GM23248 (cell line): ENCODE data around the gene SYNGR3.

Experiments
- EZH2 ChIP-seq: fragments of 200-600 bp; sonication (generic); IDR thresholded peaks from 2 replicates; pipeline ENCODE4 v1.6.1; 2018; ENCODE audit warnings: antibody characterized with exemption, mild to moderate bottlenecking; ENCODE audit not compliant: insufficient read depth, poor library complexity, severe bottlenecking
- EZH2phosphoT487 ChIP-seq: fragments of 200-600 bp; sonication (generic); IDR thresholded peaks from 2 replicates; pipeline ENCODE4 v1.6.1; 2018; ENCODE audit warnings: antibody characterized with exemption, moderate library complexity, mild to moderate bottlenecking, low read depth; ENCODE audit not compliant: insufficient read depth

GRCh38 chr16:1980030-1980769 lies 9.6 kb upstream of the SYNGR3 start:
- TF ChIP-seq EZH2phosphoT487 (no peak), EZH2 (no peak)
